Body of pancreas (tissue), 4 donors: ENCODE data around the gene BRD4.

Experiments
- POLR2A ChIP-seq, 3 donors: fragments of 450-650 bp; IDR thresholded peaks; one replicate each; pipeline ENCODE4 v1.6.1; 2016; ENCODE audit warnings: antibody characterized with exemption in 3 of 3, mild to moderate bottlenecking in 2 of 3
- TF ChIP-seq, protein P1 (sequence below), 7 experiments: fragments of 450-650 bp in 4 of 7; fragments of 200-600 bp in 3 of 7; sonication (generic) in 3 of 7; IDR thresholded peaks; one replicate each; pipeline ENCODE4 v1.5.1; 2016 to 2019; ENCODE audit warnings: antibody characterized with exemption in 7 of 7

DNA sequence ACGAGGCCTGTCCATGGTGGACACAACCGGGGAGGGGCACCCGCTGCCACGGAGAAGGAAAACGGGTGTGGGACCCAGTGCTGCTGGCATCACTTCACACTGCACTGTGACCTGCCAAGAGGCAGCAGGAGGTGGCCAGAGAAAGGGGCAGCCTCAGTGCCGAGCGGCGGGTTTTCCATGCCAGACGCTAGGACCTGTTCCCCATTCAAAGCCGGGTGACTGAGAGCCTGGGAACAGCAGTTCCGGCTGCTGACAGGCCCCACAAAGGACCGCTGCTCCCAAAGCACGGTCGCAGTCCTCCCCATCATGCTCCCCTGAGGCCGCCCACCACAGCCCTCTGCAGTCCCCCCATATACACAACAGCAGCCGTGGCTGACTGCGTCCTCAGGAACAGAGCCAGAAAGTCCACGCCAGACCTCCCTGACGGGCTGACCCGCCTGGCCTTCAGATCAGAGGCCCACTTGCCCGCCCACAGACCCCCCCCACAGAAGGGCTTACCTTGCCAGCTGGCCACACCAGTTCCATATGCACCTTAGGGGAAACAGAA lies 41.8 kb upstream of the BRD4 start:
- TF ChIP-seq, protein P1, sequence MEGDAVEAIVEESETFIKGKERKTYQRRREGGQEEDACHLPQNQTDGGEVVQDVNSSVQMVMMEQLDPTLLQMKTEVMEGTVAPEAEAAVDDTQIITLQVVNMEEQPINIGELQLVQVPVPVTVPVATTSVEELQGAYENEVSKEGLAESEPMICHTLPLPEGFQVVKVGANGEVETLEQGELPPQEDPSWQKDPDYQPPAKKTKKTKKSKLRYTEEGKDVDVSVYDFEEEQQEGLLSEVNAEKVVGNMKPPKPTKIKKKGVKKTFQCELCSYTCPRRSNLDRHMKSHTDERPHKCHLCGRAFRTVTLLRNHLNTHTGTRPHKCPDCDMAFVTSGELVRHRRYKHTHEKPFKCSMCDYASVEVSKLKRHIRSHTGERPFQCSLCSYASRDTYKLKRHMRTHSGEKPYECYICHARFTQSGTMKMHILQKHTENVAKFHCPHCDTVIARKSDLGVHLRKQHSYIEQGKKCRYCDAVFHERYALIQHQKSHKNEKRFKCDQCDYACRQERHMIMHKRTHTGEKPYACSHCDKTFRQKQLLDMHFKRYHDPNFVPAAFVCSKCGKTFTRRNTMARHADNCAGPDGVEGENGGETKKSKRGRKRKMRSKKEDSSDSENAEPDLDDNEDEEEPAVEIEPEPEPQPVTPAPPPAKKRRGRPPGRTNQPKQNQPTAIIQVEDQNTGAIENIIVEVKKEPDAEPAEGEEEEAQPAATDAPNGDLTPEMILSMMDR (IDR thresholded peaks at IDR 0.05), result no peak
- no peak for TF ChIP-seq POLR2A (IDR thresholded peaks at IDR 0.05)
